HG03108 (cell line): Measurements from ENCODE around the gene INPP5K.

ENCODE experiments used
- ATAC-seq: cut with Tn5 transposase; IDR thresholded peaks from one replicate; pipeline ENCODE4 v1.9.1; 2021; ENCODE audit warnings: moderate library complexity; ENCODE audit not compliant: unreplicated experiment

Gene INPP5K

GRCh38 chr17:1486802-1487695 is 29.4 kb downstream of the INPP5K start:
- no peak for ATAC-seq

DNA sequence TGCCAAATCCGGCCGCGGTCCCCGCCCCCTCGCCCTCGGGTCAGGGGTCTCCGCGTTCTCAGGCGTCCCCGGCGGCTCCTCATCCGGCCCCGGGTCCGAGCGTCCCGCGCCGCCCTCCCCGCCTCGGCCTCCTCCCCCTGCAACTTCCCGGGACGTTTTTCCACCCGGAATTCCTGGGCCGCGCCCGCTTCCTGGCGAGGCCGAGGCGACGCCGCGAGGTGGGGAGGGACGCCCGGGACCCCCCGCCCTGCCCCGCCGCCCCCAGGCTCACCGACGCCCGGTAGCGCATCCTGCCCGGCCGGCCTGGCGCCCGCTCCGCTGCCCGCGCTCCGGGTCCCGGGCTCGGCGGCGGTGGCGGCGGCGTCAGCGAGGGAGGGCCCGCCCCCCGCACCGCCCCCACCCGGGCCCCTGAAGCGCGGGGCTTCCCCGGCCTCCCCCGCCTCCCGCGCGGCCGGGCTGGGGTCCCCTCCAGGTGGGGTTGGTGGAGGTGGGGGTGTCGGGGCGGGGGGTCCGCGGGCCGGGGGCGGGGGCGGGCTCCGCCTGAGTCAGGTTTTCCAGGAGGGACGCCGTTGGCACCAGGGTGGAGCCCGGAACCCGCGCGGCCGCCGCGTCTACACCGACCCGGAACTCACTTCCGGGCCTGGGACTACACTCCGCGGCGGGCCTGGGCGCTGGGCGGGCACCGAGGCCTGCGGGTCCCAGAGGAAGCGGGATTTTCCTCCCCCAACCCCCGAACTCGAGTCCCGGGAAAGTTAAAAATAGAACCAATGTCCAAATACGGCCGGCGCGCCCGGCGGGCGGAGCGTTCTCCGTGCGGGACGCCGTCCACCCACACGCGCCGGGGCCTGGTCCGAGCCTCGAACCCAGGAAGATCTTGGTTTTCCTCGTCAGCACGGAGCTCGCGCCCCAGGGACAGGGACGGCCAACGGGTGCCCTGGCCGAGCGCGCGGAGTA is 30.7 kb downstream of the INPP5K start:
- ATAC-seq = peak; percentile 17

- peak; percentile 34 for ATAC-seq
These were observed 31.6 kb downstream of the INPP5K start for GRCh38 chr17:1484676-1485422.

DNA sequence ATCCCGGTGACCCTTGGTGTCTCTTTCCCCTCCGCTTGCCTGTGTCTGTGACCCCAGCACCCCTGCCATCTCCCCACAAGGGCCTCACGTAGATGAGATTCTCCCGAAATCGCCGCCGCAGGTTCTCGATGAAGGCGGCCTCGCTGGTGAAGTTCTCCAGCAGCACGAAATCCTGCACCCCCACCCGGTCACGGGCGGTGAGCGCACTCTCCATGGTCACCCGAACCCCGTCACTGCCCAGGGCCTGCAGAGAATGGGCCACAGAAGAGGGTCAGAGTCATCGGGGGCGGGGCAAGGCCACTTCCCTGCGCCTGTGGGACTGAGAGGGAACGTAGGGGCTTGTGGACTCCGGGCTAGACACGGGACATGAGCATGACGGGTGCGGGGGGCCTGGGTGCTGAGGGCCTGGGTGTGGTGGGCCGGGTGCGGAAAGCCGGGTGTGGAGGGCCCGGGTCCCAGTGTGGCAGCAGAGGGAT is 32.3 kb downstream of the INPP5K start:
- no peak for ATAC-seq

- no peak for ATAC-seq
These were observed 33.7 kb downstream of the INPP5K start for GRCh38 chr17:1482680-1483079.

- ATAC-seq = no peak
These were observed 34.7 kb downstream of the INPP5K start for GRCh38 chr17:1481736-1482135.

DNA sequence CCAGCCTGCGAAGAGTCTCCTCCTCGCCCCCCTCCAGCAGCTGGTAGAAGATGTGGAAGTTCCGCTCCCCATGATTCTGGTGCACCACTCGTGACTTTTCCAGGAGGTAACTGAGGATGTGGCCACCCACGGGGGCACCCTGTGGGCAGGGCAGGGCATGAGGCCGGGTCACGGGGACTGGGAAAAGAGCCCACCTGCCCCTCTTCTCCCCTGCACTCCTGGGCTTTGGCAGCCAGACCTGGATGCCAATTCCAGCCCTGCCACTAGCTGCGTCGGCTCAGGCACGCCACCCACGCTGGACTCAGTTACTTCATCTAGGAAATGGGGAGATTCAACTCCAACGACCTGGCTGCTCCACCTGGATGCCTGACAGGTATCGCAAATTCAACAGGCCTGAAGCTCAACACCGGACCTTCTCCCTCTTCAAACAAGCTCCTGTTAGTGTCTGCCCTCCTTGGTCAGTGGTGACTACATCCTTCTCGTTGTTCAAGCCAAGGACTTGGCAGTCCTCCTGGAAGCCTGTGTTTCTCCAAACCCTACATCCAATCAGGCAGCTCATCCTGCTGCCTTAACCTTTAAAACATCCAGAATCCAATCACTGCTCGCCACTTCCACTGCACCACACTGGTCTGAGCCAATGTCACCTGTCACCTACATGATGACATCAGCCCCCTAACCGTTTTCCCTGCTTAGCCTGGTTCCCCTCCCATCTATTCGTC is 35.5 kb downstream of the INPP5K start:
- ATAC-seq = no peak

- no peak for ATAC-seq
These were observed 38.0 kb downstream of the INPP5K start for GRCh38 chr17:1478418-1478817.

DNA sequence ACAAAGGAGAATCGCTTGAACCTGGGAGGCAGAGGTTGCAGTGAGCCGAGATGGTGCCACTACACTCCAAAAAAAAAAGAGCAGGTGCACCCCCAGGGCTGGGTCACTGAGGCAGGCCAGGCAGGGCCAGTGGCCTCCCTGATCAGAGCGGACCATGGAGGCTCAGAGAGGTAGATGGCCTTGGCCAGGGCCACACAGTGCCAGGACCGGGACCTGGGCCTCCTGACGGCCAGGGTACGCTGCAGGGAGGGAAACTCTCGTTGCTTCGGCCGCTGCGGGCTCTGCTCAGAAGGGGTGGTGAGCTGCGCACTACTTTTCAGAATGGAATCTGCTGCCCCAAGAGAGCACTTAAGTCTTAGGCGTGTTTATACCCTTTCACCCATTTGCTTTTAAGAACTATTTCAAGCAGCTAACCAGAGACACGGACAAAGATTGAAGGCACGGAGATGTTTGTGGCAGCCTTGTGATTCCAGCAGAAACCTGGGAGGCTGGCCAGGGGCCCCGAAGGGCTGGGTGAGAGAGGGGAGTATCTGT is 41.0 kb downstream of the INPP5K start:
- ATAC-seq = no peak

DNA sequence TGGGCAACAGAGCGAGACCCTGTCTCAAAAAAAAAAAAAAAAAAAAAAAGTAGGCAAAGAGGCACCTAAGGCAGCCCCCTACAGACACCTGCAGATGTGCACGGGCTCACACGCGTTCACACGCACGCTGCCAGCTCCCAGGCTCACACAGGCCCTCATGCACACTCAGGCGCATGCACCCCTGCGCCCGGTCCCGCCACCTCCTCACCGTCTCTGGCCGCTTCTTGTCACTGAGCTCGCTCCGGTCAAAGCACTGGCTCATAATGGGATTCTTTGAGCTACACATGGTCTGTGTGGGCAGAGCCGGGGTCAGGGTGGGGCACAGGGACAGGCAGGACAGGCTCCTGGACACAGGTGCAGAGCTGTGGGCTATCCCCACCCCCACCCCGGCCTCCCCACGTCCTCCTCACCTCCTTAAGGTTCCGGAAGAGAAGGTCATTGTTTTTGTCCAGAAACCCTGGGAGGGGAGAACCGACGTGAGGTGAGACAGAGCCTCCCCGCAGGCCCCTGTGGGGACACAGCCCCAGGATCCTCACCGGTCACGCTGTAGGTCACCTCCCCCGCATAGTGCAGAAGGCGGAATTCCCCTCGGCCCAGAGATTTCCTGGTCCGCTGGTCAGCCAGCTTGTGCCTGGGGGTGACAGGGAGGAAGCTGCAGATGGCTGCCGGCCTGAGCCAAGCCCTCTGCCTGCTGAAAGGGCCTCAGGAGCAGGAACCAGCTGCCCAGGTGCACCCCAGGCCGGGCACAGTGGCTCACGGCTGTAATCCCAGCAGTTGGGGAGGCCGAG is 41.8 kb downstream of the INPP5K start:
- ATAC-seq = peak; percentile 54

DNA sequence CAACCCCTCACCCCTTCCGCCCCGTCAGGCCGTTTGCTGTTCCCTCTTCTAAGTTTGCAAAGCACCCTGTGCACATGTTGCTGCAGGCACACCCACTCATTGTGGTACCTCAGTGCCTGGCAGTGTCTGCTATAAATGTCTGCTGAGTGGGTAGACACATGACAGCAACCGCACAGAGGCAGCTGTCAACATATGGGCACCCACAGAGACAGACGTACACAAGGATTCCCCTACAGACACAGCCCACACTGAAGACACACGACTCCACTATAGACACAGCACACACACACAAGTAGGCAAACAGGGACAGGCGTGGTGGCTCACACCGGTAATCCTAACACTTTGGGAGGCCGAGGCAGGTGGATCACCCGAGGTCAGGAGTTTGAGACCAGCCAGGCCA is 42.6 kb downstream of the INPP5K start:
- no peak for ATAC-seq

GRCh38 chr17:1473170-1473569 is 43.2 kb downstream of the INPP5K start:
- ATAC-seq = no peak

GRCh38 chr17:1471911-1472821 is 44.2 kb downstream of the INPP5K start:
- ATAC-seq = no peak

GRCh38 chr17:1471490-1471889 is 44.9 kb downstream of the INPP5K start:
- no peak for ATAC-seq

- no peak for ATAC-seq
These were observed 45.5 kb downstream of the INPP5K start for GRCh38 chr17:1470755-1471462.

DNA sequence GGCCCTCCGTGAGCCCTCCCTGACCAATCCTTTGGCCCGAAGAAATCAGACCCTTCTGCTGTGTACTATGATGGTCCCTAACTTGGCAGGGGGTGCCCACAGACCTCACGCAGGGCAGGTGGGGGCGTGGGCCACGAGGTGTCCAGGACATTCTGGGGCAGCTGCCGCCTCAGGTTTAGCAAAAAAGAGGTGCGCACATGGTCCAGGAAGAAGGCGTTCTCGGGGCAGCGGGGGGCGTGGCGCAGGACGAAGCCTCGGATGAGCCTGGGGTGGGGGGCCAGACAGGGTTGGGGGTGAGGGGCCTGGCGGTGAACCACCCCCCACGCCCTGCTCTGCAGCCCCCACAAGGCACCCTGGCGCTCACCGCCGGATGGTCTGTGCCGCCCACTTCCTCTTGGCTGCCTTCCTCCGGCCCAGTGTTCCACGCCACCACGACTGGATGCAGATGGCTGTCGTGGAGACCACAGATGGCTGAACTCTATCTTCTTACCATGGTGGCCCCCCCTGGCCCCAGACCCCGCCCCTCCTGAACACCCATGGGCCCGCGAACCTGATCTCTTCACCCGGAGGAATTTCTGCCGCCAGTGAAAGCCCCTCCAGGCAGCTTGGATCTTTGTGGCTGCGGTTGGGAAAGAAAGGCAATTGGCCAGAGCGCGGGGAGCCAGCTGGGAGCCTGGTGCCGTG is 46.2 kb downstream of the INPP5K start:
- ATAC-seq = no peak
